ENCODE data around the gene CD70. TPM values are rescaled to one million over a fixed set of nuclear protein-coding genes. Genes with fewer than 3 reads are reported as not detected.
A peak's percentile ranks its signal among the peaks of the same experiment; 100 is the strongest.
"Not testable (repeated sequence)": the region's sequence is repeated elsewhere in the genome, so short reads cannot be mapped to it uniquely, and the experiment has no call there.

Gene CD70
- total RNA-seq, 1 experiment from 2014 or later, result 13.4 TPM

- not testable (repeated sequence) for H3K4me1 Mint-ChIP-seq (ENCODE audit: insufficient read depth, unreplicated experiment); H3K9me3 Mint-ChIP-seq (ENCODE audit: unreplicated experiment); H3K27ac Mint-ChIP-seq (ENCODE audit: low read depth, unreplicated experiment); H3K36me3 Mint-ChIP-seq (ENCODE audit: insufficient read depth, unreplicated experiment); H3K27me3 Mint-ChIP-seq (ENCODE audit: insufficient read depth, unreplicated experiment); BruUV-seq (replicated peaks); H3K4me3 Mint-ChIP-seq (ENCODE audit: unreplicated experiment)
- ChIA-PET POLR2A (interaction anchor here (0.9 to 1.7 kb wide), 3 partner anchors 111 to 116 kb away, joined by 3 to 15 read pairs (median 5); no protein-coding TSS in a partner anchor), CTCF (interaction anchor here (0.6 to 6.3 kb wide), 24 partner anchors 10 to 382 kb away, joined by 3 to 80 read pairs (median 3); no protein-coding TSS in a partner anchor)
- intact Hi-C loops (cut with micrococcal nuclease), result loop anchor here (1.0 to 5.0 kb wide), 7 partner anchors 42 to 646 kb away; partner anchors contain the start of gene CD70
- TF ChIP-seq, protein P1, sequence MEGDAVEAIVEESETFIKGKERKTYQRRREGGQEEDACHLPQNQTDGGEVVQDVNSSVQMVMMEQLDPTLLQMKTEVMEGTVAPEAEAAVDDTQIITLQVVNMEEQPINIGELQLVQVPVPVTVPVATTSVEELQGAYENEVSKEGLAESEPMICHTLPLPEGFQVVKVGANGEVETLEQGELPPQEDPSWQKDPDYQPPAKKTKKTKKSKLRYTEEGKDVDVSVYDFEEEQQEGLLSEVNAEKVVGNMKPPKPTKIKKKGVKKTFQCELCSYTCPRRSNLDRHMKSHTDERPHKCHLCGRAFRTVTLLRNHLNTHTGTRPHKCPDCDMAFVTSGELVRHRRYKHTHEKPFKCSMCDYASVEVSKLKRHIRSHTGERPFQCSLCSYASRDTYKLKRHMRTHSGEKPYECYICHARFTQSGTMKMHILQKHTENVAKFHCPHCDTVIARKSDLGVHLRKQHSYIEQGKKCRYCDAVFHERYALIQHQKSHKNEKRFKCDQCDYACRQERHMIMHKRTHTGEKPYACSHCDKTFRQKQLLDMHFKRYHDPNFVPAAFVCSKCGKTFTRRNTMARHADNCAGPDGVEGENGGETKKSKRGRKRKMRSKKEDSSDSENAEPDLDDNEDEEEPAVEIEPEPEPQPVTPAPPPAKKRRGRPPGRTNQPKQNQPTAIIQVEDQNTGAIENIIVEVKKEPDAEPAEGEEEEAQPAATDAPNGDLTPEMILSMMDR (IDR thresholded peaks at IDR 0.05; ENCODE audit: unreplicated experiment), result peak; percentile 77
- peak; percentile 80 for DNase-seq (ENCODE audit: unreplicated experiment)
Measured at GRCh38 chr19:6632747-6633455, 42.0 kb upstream of the CD70 start.

- CTCF ChIA-PET, result interaction anchor here (0.6 to 6.3 kb wide), 33 partner anchors 9 to 444 kb away, joined by 3 to 80 read pairs (median 3); no protein-coding TSS in a partner anchor
- POLR2A ChIA-PET, result interaction anchor here (0.6 to 1.9 kb wide), 3 partner anchors 57 to 267 kb away, joined by 3 to 15 read pairs (median 5); no protein-coding TSS in a partner anchor
- H3K4me1 Mint-ChIP-seq (ENCODE audit: insufficient read depth, unreplicated experiment), result peaks cover 6% of the 10 kb centered on the region
Measured at GRCh38 chr19:6632002-6632621, 41.2 kb upstream of the CD70 start.

DNA sequence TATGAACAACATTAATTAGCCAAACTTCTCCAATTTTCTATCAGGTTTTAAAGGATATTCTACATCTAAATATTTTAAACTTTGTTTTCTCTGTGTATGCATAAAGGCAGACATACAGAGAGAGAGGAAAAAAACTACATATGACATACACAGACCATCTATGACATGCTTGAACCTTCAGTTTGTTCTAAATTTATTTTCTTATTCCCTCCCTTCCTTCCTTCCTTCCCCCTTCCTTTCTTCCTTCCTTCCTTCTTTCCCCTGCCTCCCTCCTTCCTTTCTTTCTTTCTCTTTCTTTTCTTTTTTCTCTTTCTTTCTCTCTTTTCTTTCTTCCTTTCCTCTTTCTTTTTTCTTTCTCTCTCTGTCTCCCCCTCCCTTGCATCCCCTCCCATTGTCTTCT lies 35.8 kb upstream of the CD70 start:
- DNase-seq (ENCODE audit: unreplicated experiment), result no peak
- H3K4me3 Mint-ChIP-seq (ENCODE audit: unreplicated experiment), result no peak overlapping the region

More at GRCh38 chr19:6632002-6632621, 41.2 kb upstream of the CD70 start:
- H3K4me3 Mint-ChIP-seq (ENCODE audit: unreplicated experiment), result no peak overlapping the region
- no peak overlapping the region for H3K27ac Mint-ChIP-seq (ENCODE audit: low read depth, unreplicated experiment)
- DNase-seq (ENCODE audit: unreplicated experiment), result peak; percentile 89
- TF ChIP-seq, protein P1 (IDR thresholded peaks at IDR 0.05; ENCODE audit: unreplicated experiment), result peak; percentile 85
- intact Hi-C loops (cut with micrococcal nuclease), result loop anchor here (1.0 to 5.0 kb wide), 4 partner anchors 41 to 645 kb away; partner anchors contain the start of gene CD70
- H3K27me3 Mint-ChIP-seq (ENCODE audit: insufficient read depth, unreplicated experiment), result no peaks in the 10 kb centered on the region
- BruUV-seq (replicated peaks), result no TSS peak
- H3K9me3 Mint-ChIP-seq (ENCODE audit: unreplicated experiment), result peaks cover 7% of the 10 kb centered on the region
- H3K36me3 Mint-ChIP-seq (ENCODE audit: insufficient read depth, unreplicated experiment), result no peaks in the 10 kb centered on the region

More for the DNA sequence above, 35.8 kb upstream of the CD70 start:
- CTCF ChIA-PET, result interaction anchor here (0.7 kb wide), 1 partner anchor 110 kb away, joined by 3 read pairs; no protein-coding TSS in a partner anchor
- H3K36me3 Mint-ChIP-seq (ENCODE audit: insufficient read depth, unreplicated experiment), result no peaks in the 10 kb centered on the region
- POLR2A ChIA-PET, result no interaction called here
- H3K27me3 Mint-ChIP-seq (ENCODE audit: insufficient read depth, unreplicated experiment), result no peaks in the 10 kb centered on the region
- no peaks in the 10 kb centered on the region for H3K4me1 Mint-ChIP-seq (ENCODE audit: insufficient read depth, unreplicated experiment)
- intact Hi-C loops (cut with micrococcal nuclease), result no loop called here
- no TSS peak for BruUV-seq (replicated peaks)
- peaks cover 22% of the 10 kb centered on the region for H3K9me3 Mint-ChIP-seq (ENCODE audit: unreplicated experiment)
- no peak overlapping the region for H3K27ac Mint-ChIP-seq (ENCODE audit: low read depth, unreplicated experiment)
- TF ChIP-seq, protein P1 (IDR thresholded peaks at IDR 0.05; ENCODE audit: unreplicated experiment), result no peak

Data from MCF 10A (cell line).